Measurements from ENCODE around the gene RBM22.

The RBM22 gene

DNA sequence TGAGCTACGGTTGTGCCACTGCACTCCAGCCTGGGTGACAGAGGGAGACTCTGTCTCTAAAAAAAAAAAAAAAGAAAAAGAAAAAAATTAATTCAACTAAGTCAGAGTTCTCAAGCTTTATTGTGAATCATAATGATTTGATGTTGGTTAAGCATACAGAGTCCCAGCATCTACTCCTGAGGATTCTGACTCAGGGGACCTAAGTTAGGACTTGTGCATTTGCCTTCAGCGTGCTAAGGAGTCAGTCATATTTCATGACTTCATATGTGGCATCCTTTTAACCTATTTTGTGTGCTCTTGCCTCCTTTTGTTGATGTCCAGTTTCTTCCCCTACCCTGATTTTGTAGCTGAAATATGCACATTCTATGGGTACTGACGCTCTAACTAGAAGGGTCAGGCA, 36.9 kb downstream of the RBM22 start:
- H3K4me1 ChIP-seq (ENCODE audit: control insufficient read depth, low read depth, low read length): peaks cover 4% of the 10 kb centered on the region
- H3K56ac ChIP-seq (ENCODE audit: low read length): no peak overlapping the region
- H3K79me2 ChIP-seq (ENCODE audit: control insufficient read depth, insufficient read depth, low read length): no peaks in the 10 kb centered on the region
- no peak overlapping the region for H4K8ac ChIP-seq (ENCODE audit: low read depth, low read length)
- no peak overlapping the region for H2BK5ac ChIP-seq (ENCODE audit: low read length)
- no peak overlapping the region for H2AK5ac ChIP-seq (ENCODE audit: low read length)
- no peak overlapping the region for H3K23ac ChIP-seq (ENCODE audit: low read length)
- H3K9ac ChIP-seq (ENCODE audit: low read length): no peak overlapping the region
- no peak overlapping the region for H3K4me2 ChIP-seq (ENCODE audit: low read length)
- H3K18ac ChIP-seq (ENCODE audit: low read length): no peak overlapping the region
- DNase-seq: no peak
- H3K27ac ChIP-seq (ENCODE audit: low read depth, low read length): no peak overlapping the region
- H3K27me3 ChIP-seq (ENCODE audit: insufficient read depth, low read length, poor library complexity): no peaks in the 10 kb centered on the region
- no peaks in the 10 kb centered on the region for H3K36me3 ChIP-seq (ENCODE audit: control insufficient read depth, insufficient read depth, low read length)
- H2BK15ac ChIP-seq (replicated peaks; ENCODE audit: low read depth): no peak overlapping the region
- H3K79me1 ChIP-seq (ENCODE audit: low read length): no peaks in the 10 kb centered on the region
- H4K5ac ChIP-seq (ENCODE audit: low read length): no peak overlapping the region
- no peak overlapping the region for H2BK120ac ChIP-seq (ENCODE audit: low read depth, low read length)
- H3K4ac ChIP-seq (ENCODE audit: low read depth, low read length): no peak overlapping the region
- no CpG with 5 or more reads among the region's 3 CpGs for WGBS (ENCODE audit: extremely low coverage, insufficient coverage, low lambda C conversion rate)
- H3K4me3 ChIP-seq (ENCODE audit: low read length): no peak overlapping the region

GRCh38 chr5:150662731-150663516, 37.9 kb downstream of the RBM22 start:
- Histone ChIP-seq H3K79me1 (ENCODE audit: low read length) (no peaks in the 10 kb centered on the region), H3K18ac (ENCODE audit: low read length) (no peak overlapping the region), H2AK5ac (ENCODE audit: low read length) (no peak overlapping the region), H3K4me3 (ENCODE audit: low read length) (no peak overlapping the region), H3K27me3 (ENCODE audit: insufficient read depth, low read length, poor library complexity) (no peaks in the 10 kb centered on the region), H4K5ac (ENCODE audit: low read length) (no peak overlapping the region), H3K79me2 (ENCODE audit: control insufficient read depth, insufficient read depth, low read length) (no peaks in the 10 kb centered on the region), H3K27ac (ENCODE audit: low read depth, low read length) (no peak overlapping the region), H3K4me2 (ENCODE audit: low read length) (no peak overlapping the region), H4K8ac (ENCODE audit: low read depth, low read length) (no peak overlapping the region), H3K23ac (ENCODE audit: low read length) (no peak overlapping the region), H3K36me3 (ENCODE audit: control insufficient read depth, insufficient read depth, low read length) (no peaks in the 10 kb centered on the region), H3K4ac (ENCODE audit: low read depth, low read length) (no peak overlapping the region), H3K4me1 (ENCODE audit: control insufficient read depth, low read depth, low read length) (peaks cover 4% of the 10 kb centered on the region), H3K9ac (ENCODE audit: low read length) (no peak overlapping the region), H2BK5ac (ENCODE audit: low read length) (no peak overlapping the region), H2BK15ac (replicated peaks; ENCODE audit: low read depth) (no peak overlapping the region), H2BK120ac (ENCODE audit: low read depth, low read length) (no peak overlapping the region), H3K56ac (ENCODE audit: low read length) (no peak overlapping the region)
- peak; percentile 19 for DNase-seq
- WGBS (ENCODE audit: extremely low coverage, insufficient coverage, low lambda C conversion rate): no CpG with 5 or more reads among the region's 4 CpGs

DNA sequence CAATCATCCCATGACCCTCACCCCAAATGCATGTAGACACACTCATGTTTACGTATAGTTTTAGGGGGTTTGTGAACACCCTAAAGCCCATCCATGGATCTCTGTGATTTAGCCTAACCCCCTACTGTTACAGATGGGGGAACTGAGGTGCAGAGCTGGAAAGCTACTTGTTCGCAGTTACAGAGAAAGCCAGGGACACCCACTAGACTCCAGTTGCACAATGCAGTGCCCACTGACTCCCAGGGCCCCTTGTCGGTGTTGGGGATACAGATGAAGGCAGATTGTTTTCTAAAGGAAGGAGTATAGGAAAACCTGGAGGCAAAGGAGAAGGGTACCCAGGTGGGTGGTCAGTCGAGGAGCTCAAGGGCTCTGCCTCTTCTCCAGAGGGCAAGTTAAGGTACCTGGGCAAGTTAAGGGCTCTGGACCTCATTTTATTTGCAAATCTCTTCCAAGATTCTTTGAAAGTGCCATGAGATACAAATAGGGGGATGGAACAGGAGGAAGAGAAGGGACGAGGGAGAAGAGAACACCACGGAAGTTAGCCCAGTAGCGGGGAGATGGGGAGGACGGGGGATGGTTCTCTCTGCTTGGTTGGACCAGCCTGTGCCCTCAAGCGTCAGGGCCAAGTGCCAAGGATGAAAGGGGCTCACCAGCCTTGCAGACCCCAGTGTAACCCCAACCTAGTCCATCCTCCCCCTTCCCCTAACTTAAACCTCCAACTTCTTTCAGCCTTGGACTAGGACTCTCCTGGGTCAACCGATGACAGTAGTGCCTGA, 38.9 kb downstream of the RBM22 start:
- WGBS (ENCODE audit: extremely low coverage, insufficient coverage, low lambda C conversion rate): no CpG with 5 or more reads among the region's 10 CpGs
- Histone ChIP-seq H4K8ac (ENCODE audit: low read depth, low read length) (no peak overlapping the region), H3K27me3 (ENCODE audit: insufficient read depth, low read length, poor library complexity) (no peaks in the 10 kb centered on the region), H3K4me2 (ENCODE audit: low read length) (no peak overlapping the region), H2BK120ac (ENCODE audit: low read depth, low read length) (no peak overlapping the region), H3K4me3 (ENCODE audit: low read length) (no peak overlapping the region), H3K79me1 (ENCODE audit: low read length) (no peaks in the 10 kb centered on the region), H2BK15ac (replicated peaks; ENCODE audit: low read depth) (no peak overlapping the region), H3K27ac (ENCODE audit: low read depth, low read length) (no peak overlapping the region), H3K23ac (ENCODE audit: low read length) (no peak overlapping the region), H3K36me3 (ENCODE audit: control insufficient read depth, insufficient read depth, low read length) (no peaks in the 10 kb centered on the region), H3K4ac (ENCODE audit: low read depth, low read length) (no peak overlapping the region), H2AK5ac (ENCODE audit: low read length) (no peak overlapping the region), H3K4me1 (ENCODE audit: control insufficient read depth, low read depth, low read length) (peaks cover 4% of the 10 kb centered on the region), H3K56ac (ENCODE audit: low read length) (no peak overlapping the region), H3K9ac (ENCODE audit: low read length) (no peak overlapping the region), H4K5ac (ENCODE audit: low read length) (no peak overlapping the region), H3K79me2 (ENCODE audit: control insufficient read depth, insufficient read depth, low read length) (no peaks in the 10 kb centered on the region), H2BK5ac (ENCODE audit: low read length) (no peak overlapping the region), H3K18ac (ENCODE audit: low read length) (no peak overlapping the region)
- DNase-seq: no peak

- no peaks in the 10 kb centered on the region for H3K79me2 ChIP-seq (ENCODE audit: control insufficient read depth, insufficient read depth, low read length)
- no peak within 1 kb of the TSS for H3K4me2 ChIP-seq (ENCODE audit: low read length)
- no peaks in the 10 kb centered on the region for H3K27me3 ChIP-seq (ENCODE audit: insufficient read depth, low read length, poor library complexity)
- no peak within 1 kb of the TSS for H2BK5ac ChIP-seq (ENCODE audit: low read length)
- H3K23ac ChIP-seq (ENCODE audit: low read length): no peak within 1 kb of the TSS
- H3K27ac ChIP-seq (ENCODE audit: low read depth, low read length): no peak within 1 kb of the TSS
- no peak within 1 kb of the TSS for H2BK120ac ChIP-seq (ENCODE audit: low read depth, low read length)
- H4K8ac ChIP-seq (ENCODE audit: low read depth, low read length): no peak within 1 kb of the TSS
- H3K9ac ChIP-seq (ENCODE audit: low read length): no peak within 1 kb of the TSS
- no peaks in the 10 kb centered on the region for H3K36me3 ChIP-seq (ENCODE audit: control insufficient read depth, insufficient read depth, low read length)
- DNase-seq: peak; percentile 6
- peak within 1 kb of the TSS; percentile 34 for H3K56ac ChIP-seq (ENCODE audit: low read length)
- H3K4ac ChIP-seq (ENCODE audit: low read depth, low read length): no peak within 1 kb of the TSS
- no peak within 1 kb of the TSS for H2AK5ac ChIP-seq (ENCODE audit: low read length)
- H3K4me3 ChIP-seq (ENCODE audit: low read length): no peak within 1 kb of the TSS
- H3K4me1 ChIP-seq (ENCODE audit: control insufficient read depth, low read depth, low read length): peaks cover 4% of the 10 kb centered on the region
- H3K79me1 ChIP-seq (ENCODE audit: low read length): no peaks in the 10 kb centered on the region
- H4K5ac ChIP-seq (ENCODE audit: low read length): no peak within 1 kb of the TSS
- no CpG with 5 or more reads among the region's 7 CpGs for WGBS (ENCODE audit: extremely low coverage, insufficient coverage, low lambda C conversion rate)
- H2BK15ac ChIP-seq (replicated peaks; ENCODE audit: low read depth): no peak within 1 kb of the TSS
- no peak within 1 kb of the TSS for H3K18ac ChIP-seq (ENCODE audit: low read length)
These were observed 39.8 kb downstream of the RBM22 start, which contains the start of gene MYOZ3 for GRCh38 chr5:150661086-150661485. TSS of gene MYOZ3 (plus strand) at chr5:150661251. CDS start at chr5:150662942, 1,691 bp downstream.

DNA sequence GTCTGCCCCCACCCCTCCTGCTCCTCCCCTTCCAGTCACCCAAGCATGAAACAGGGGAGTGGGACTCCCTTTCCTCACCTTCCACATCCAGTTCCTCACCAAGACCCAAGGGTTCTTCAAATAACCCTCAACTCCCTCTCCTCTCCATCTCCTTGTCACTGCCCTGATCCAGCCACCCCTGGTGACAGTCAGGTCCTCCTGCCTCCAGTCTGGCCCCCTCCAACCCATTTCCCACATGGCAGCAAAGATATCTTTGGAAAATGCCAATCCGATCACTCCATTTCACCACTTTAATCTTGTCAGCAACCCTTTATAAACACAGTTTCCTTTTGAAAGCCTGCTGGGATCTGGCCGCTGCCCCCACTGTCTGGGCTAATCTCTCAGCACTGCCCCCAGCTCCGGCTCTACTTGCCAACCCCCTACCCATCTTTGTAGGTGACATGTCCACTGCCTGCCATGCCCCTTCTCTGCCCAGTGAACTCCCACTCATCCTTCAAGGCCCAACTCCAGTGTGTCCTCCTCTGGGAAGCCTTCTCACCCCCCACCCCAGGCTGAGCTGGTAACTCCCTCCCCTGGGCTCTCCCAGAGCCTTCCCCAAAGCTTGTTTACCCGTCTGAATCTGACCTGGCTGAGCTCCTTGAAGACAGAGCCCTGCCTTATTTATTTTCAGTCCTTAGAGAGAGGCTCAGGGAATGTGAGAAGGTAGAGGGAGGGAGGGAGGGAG, 40.6 kb downstream of the RBM22 start:
- no peak for DNase-seq
- no peak overlapping the region for H3K4me2 ChIP-seq (ENCODE audit: low read length)
- no peaks in the 10 kb centered on the region for H3K36me3 ChIP-seq (ENCODE audit: control insufficient read depth, insufficient read depth, low read length)
- H3K18ac ChIP-seq (ENCODE audit: low read length): no peak overlapping the region
- H3K79me2 ChIP-seq (ENCODE audit: control insufficient read depth, insufficient read depth, low read length): no peaks in the 10 kb centered on the region
- no peak overlapping the region for H2BK15ac ChIP-seq (replicated peaks; ENCODE audit: low read depth)
- H3K27me3 ChIP-seq (ENCODE audit: insufficient read depth, low read length, poor library complexity): no peaks in the 10 kb centered on the region
- no peak overlapping the region for H3K9ac ChIP-seq (ENCODE audit: low read length)
- H3K4ac ChIP-seq (ENCODE audit: low read depth, low read length): no peak overlapping the region
- no peak overlapping the region for H2BK120ac ChIP-seq (ENCODE audit: low read depth, low read length)
- no peak overlapping the region for H2BK5ac ChIP-seq (ENCODE audit: low read length)
- no CpG with 5 or more reads among the region's 4 CpGs for WGBS (ENCODE audit: extremely low coverage, insufficient coverage, low lambda C conversion rate)
- no peak overlapping the region for H4K5ac ChIP-seq (ENCODE audit: low read length)
- peak overlapping the region; percentile 34 for H3K56ac ChIP-seq (ENCODE audit: low read length)
- H2AK5ac ChIP-seq (ENCODE audit: low read length): no peak overlapping the region
- H4K8ac ChIP-seq (ENCODE audit: low read depth, low read length): no peak overlapping the region
- no peak overlapping the region for H3K23ac ChIP-seq (ENCODE audit: low read length)
- H3K79me1 ChIP-seq (ENCODE audit: low read length): no peaks in the 10 kb centered on the region
- H3K27ac ChIP-seq (ENCODE audit: low read depth, low read length): no peak overlapping the region
- H3K4me1 ChIP-seq (ENCODE audit: control insufficient read depth, low read depth, low read length): peaks cover 4% of the 10 kb centered on the region
- no peak overlapping the region for H3K4me3 ChIP-seq (ENCODE audit: low read length)

Data from mesendoderm (in vitro differentiated cells).